HL-60 (cell line): Measurements from ENCODE around the gene C22orf23.

ENCODE experiments used
- DNase-seq, 2 experiments: peaks; one replicate each; pipeline ENCODE4 v3.0.0-alpha.2; 2010 to 2020; ENCODE audit warnings: low read depth in 1 of 2, low spot score in 1 of 2
- H3K27ac ChIP-seq: fragments of 250-450 bp; sonication (Bioruptor Pico); replicated peaks from 2 replicates; pipeline ENCODE4 v1.5.1; 2020; ENCODE audit warnings: mild to moderate bottlenecking, moderate library complexity
- H3K27me3 ChIP-seq: fragments of 250-450 bp; sonication (Bioruptor Pico); 2 replicates; pipeline ENCODE4 v1.5.1; 2021; ENCODE audit warnings: mild to moderate bottlenecking, moderate library complexity; ENCODE audit not compliant: insufficient read depth, poor library complexity, severe bottlenecking
- H3K4me3 ChIP-seq: replicated peaks from 2 replicates; pipeline ENCODE4 v1.5.1; 2011; ENCODE audit warnings: mild to moderate bottlenecking, control low read depth, low read length; ENCODE audit not compliant: insufficient read depth
- CTCF ChIP-seq: IDR thresholded peaks from one replicate; pipeline ENCODE4 v1.5.1; 2011; ENCODE audit warnings: low read length, control low read depth, inconsistent platforms; ENCODE audit not compliant: insufficient read depth
- GABPA ChIP-seq: IDR thresholded peaks from 2 replicates; pipeline ENCODE4 v1.6.1; 2012; ENCODE audit warnings: low read depth
- POLR2AphosphoS5 ChIP-seq: IDR thresholded peaks from 2 replicates; pipeline ENCODE4 v1.6.1; 2012; ENCODE audit warnings: low read depth
- REST ChIP-seq: IDR thresholded peaks from 2 replicates; pipeline ENCODE4 v1.6.1; 2012; ENCODE audit warnings: low read depth; ENCODE audit not compliant: insufficient replicate concordance
- SPI1 ChIP-seq: IDR thresholded peaks from 2 replicates; pipeline ENCODE4 v1.6.1; 2012; ENCODE audit warnings: low read depth, mild to moderate bottlenecking, borderline replicate concordance

The C22orf23 gene

GRCh38 chr22:37975153-37975552 is 21.8 kb upstream of the C22orf23 start:
- no peak for DNase-seq
- H3K27ac ChIP-seq, result no peak overlapping the region
- no peak overlapping the region for H3K4me3 ChIP-seq
- no peaks in the 10 kb centered on the region for H3K27me3 ChIP-seq
- TF ChIP-seq CTCF, result no peak
- no peak for TF ChIP-seq POLR2AphosphoS5
- no peak for TF ChIP-seq GABPA
- no peak for TF ChIP-seq REST
- TF ChIP-seq SPI1, result no peak

GRCh38 chr22:37973271-37974170 is 20.1 kb upstream of the C22orf23 start:
- H3K4me3 ChIP-seq, result no peak overlapping the region
- no peak overlapping the region for H3K27ac ChIP-seq
- H3K27me3 ChIP-seq, result no peaks in the 10 kb centered on the region
- TF ChIP-seq CTCF, result no peak
- TF ChIP-seq POLR2AphosphoS5, result no peak
- TF ChIP-seq REST, result no peak
- no peak for TF ChIP-seq SPI1
- no peak for TF ChIP-seq GABPA
- DNase-seq, result no peak

- Histone ChIP-seq H3K4me3 (no peak overlapping the region), H3K27me3 (no peaks in the 10 kb centered on the region), H3K27ac (no peak overlapping the region)
- TF ChIP-seq REST (no peak), GABPA (no peak), POLR2AphosphoS5 (no peak), SPI1 (no peak), CTCF (no peak)
- DNase-seq, result no peak
Observed at GRCh38 chr22:37972527-37972926, 19.1 kb upstream of the C22orf23 start.
